ENCODE data around the gene SULT4A1.

Gene SULT4A1

GRCh38 chr22:43798492-43798891, 63.8 kb downstream of the SULT4A1 start:
- DNase-seq (ENCODE audit: low spot score): no peak
- Histone ChIP-seq H3K4me3 (no peak overlapping the region), H3K27ac (no peak overlapping the region)
- no peak for TF ChIP-seq CTCF (IDR thresholded peaks at IDR 0.05)

GRCh38 chr22:43796567-43796966, 65.7 kb downstream of the SULT4A1 start:
- DNase-seq (ENCODE audit: low spot score): no peak

GRCh38 chr22:43795320-43795719, 67.0 kb downstream of the SULT4A1 start:
- no peak overlapping the region for H3K27ac ChIP-seq
- no peak for DNase-seq (ENCODE audit: low spot score)
- H3K4me3 ChIP-seq: no peak overlapping the region
- no peak for TF ChIP-seq CTCF (IDR thresholded peaks at IDR 0.05)

More at GRCh38 chr22:43796567-43796966, 65.7 kb downstream of the SULT4A1 start:
- no peak overlapping the region for H3K27ac ChIP-seq
- H3K4me3 ChIP-seq: no peak overlapping the region
- TF ChIP-seq CTCF (IDR thresholded peaks at IDR 0.05): no peak

- Histone ChIP-seq H3K4me3 (no peak overlapping the region), H3K27ac (no peak overlapping the region)
- DNase-seq (ENCODE audit: low spot score): no peak
- no peak for TF ChIP-seq CTCF (IDR thresholded peaks at IDR 0.05)
Observed at GRCh38 chr22:43792905-43793304, 69.4 kb downstream of the SULT4A1 start.

- H3K4me3 ChIP-seq: no peak overlapping the region
- DNase-seq (ENCODE audit: low spot score): no peak
- TF ChIP-seq CTCF (IDR thresholded peaks at IDR 0.05): no peak
- H3K27ac ChIP-seq: peak overlapping the region in 1 of 2 donors; percentile 35
Observed at GRCh38 chr22:43789452-43789851, 72.9 kb downstream of the SULT4A1 start.

GRCh38 chr22:43783777-43784176, 78.5 kb downstream of the SULT4A1 start:
- H3K27ac ChIP-seq: no peak overlapping the region
- TF ChIP-seq CTCF (IDR thresholded peaks at IDR 0.05): no peak
- no peak overlapping the region for H3K4me3 ChIP-seq
- DNase-seq (ENCODE audit: low spot score): no peak

- no peak for DNase-seq (ENCODE audit: low spot score)
- TF ChIP-seq CTCF (IDR thresholded peaks at IDR 0.05): no peak
- H3K4me3 ChIP-seq: no peak overlapping the region
Observed at GRCh38 chr22:43782448-43782847, 79.9 kb downstream of the SULT4A1 start.

More at GRCh38 chr22:43782448-43782847, 79.9 kb downstream of the SULT4A1 start:
- H3K27ac ChIP-seq: no peak overlapping the region
